HEK293 (cell line): ENCODE results near the gene HMGN2.
A peak's percentile ranks its signal among the peaks of the same experiment; 100 is the strongest.

Experiments
- GLIS2 ChIP-seq: fragments of 450-650 bp; formaldehyde crosslinking; IDR thresholded peaks from 2 replicates; pipeline ENCODE4 v1.5.1; 2016; ENCODE audit warnings: missing biosample characterization, missing genetic modification characterization
- KLF10 ChIP-seq: fragments of 450-650 bp; IDR thresholded peaks from 2 replicates; pipeline ENCODE4 v1.5.1; 2018; ENCODE audit warnings: missing biosample characterization, mild to moderate bottlenecking, missing genetic modification characterization
- SCRT2 ChIP-seq: fragments of 450-650 bp; formaldehyde crosslinking; IDR thresholded peaks from 2 replicates; pipeline ENCODE4 v1.5.1; 2016; ENCODE audit warnings: missing biosample characterization, missing genetic modification characterization
- SETDB1 ChIP-seq: IDR thresholded peaks from one replicate; pipeline ENCODE4 v1.6.1; 2017; ENCODE audit warnings: mild to moderate bottlenecking, low read length, moderate library complexity, mixed read lengths; ENCODE audit not compliant: insufficient read length
- SP2 ChIP-seq: fragments of 450-650 bp; formaldehyde crosslinking; IDR thresholded peaks from 2 replicates; pipeline ENCODE4 v1.5.1; 2016; ENCODE audit warnings: missing biosample characterization, missing genetic modification characterization
- SP3 ChIP-seq: fragments of 450-650 bp; formaldehyde crosslinking; IDR thresholded peaks from 2 replicates; pipeline ENCODE4 v1.5.1; 2016; ENCODE audit warnings: missing biosample characterization, missing genetic modification characterization
- TRIM28 ChIP-seq: IDR thresholded peaks from 2 replicates; pipeline ENCODE4 v1.6.1; 2011; ENCODE audit warnings: low read length, control low read depth, borderline replicate concordance
- ZBTB17 ChIP-seq: fragments of 450-650 bp; formaldehyde crosslinking; IDR thresholded peaks from 2 replicates; pipeline ENCODE4 v1.5.1; 2016; ENCODE audit warnings: missing biosample characterization, missing genetic modification characterization
- ZBTB48 ChIP-seq: fragments of 450-650 bp; formaldehyde crosslinking; IDR thresholded peaks from 2 replicates; pipeline ENCODE4 v1.5.1; 2016; ENCODE audit warnings: missing biosample characterization, missing genetic modification characterization
- ZBTB7A ChIP-seq: fragments of 450-650 bp; formaldehyde crosslinking; IDR thresholded peaks from 2 replicates; pipeline ENCODE4 v1.5.1; 2016; ENCODE audit warnings: low read depth, missing biosample characterization, missing genetic modification characterization
- ZBTB8A ChIP-seq: fragments of 450-650 bp; formaldehyde crosslinking; IDR thresholded peaks from 2 replicates; pipeline ENCODE4 v1.5.1; 2016; ENCODE audit warnings: missing biosample characterization, missing genetic modification characterization
- ZEB2 ChIP-seq: fragments of 450-650 bp; formaldehyde crosslinking; IDR thresholded peaks from 2 replicates; pipeline ENCODE4 v1.5.1; 2016; ENCODE audit warnings: missing biosample characterization, missing genetic modification characterization
- ZFP69B ChIP-seq: fragments of 450-650 bp; formaldehyde crosslinking; IDR thresholded peaks from 2 replicates; pipeline ENCODE4 v1.5.1; 2016; ENCODE audit warnings: missing biosample characterization, missing genetic modification characterization
- ZNF121 ChIP-seq: fragments of 450-650 bp; formaldehyde crosslinking; IDR thresholded peaks from 2 replicates; pipeline ENCODE4 v1.5.1; 2016; ENCODE audit warnings: missing biosample characterization, missing genetic modification characterization
- ZNF184 ChIP-seq: fragments of 450-650 bp; IDR thresholded peaks from 2 replicates; pipeline ENCODE4 v1.5.1; 2018; ENCODE audit warnings: missing biosample characterization, mild to moderate bottlenecking, missing genetic modification characterization
- ZNF335 ChIP-seq: fragments of 450-650 bp; formaldehyde crosslinking; conservative IDR thresholded peaks from 2 replicates; pipeline ENCODE4 v1.5.1; 2016; ENCODE audit warnings: missing biosample characterization, missing genetic modification characterization
- ZNF366 ChIP-seq: fragments of 450-650 bp; formaldehyde crosslinking; conservative IDR thresholded peaks from 2 replicates; pipeline ENCODE4 v1.5.1; 2016; ENCODE audit warnings: missing biosample characterization, missing genetic modification characterization
- ZNF391 ChIP-seq: fragments of 450-650 bp; formaldehyde crosslinking; IDR thresholded peaks from 2 replicates; pipeline ENCODE4 v1.5.1; 2016; ENCODE audit warnings: low read depth, missing biosample characterization, missing genetic modification characterization, borderline replicate concordance
- ZNF473 ChIP-seq: fragments of 450-650 bp; formaldehyde crosslinking; IDR thresholded peaks from 2 replicates; pipeline ENCODE4 v1.5.1; 2017; ENCODE audit warnings: missing biosample characterization, missing genetic modification characterization
- ZNF600 ChIP-seq: fragments of 450-650 bp; formaldehyde crosslinking; IDR thresholded peaks from 2 replicates; pipeline ENCODE4 v1.5.1; 2016; ENCODE audit warnings: missing biosample characterization, missing genetic modification characterization
- ZNF677 ChIP-seq: fragments of 450-650 bp; IDR thresholded peaks from 2 replicates; pipeline ENCODE4 v1.5.0; 2018; ENCODE audit warnings: missing biosample characterization, mild to moderate bottlenecking, missing genetic modification characterization, moderate library complexity
- TF ChIP-seq, protein P1 (sequence below): fragments of 450-650 bp; formaldehyde crosslinking; IDR thresholded peaks from 2 replicates; pipeline ENCODE4 v1.5.1; 2016; ENCODE audit warnings: missing biosample characterization, missing genetic modification characterization
- TF ChIP-seq, protein P2 (sequence below): fragments of 450-650 bp; formaldehyde crosslinking; optimal IDR thresholded peaks from 2 replicates; pipeline ENCODE3; 2016; ENCODE audit warnings: missing biosample characterization, mild to moderate bottlenecking, missing genetic modification characterization
- TF ChIP-seq, protein P3 (sequence below): fragments of 450-650 bp; formaldehyde crosslinking; conservative IDR thresholded peaks from 2 replicates; pipeline ENCODE4 v1.5.1; 2016; ENCODE audit warnings: low read depth, missing biosample characterization, missing genetic modification characterization
- TF ChIP-seq, protein P4 (sequence below): fragments of 450-650 bp; formaldehyde crosslinking; IDR thresholded peaks from 2 replicates; pipeline ENCODE4 v1.5.1; 2016; ENCODE audit warnings: missing biosample characterization, missing genetic modification characterization
- TF ChIP-seq, protein P5 (sequence below): fragments of 450-650 bp; formaldehyde crosslinking; IDR thresholded peaks from 2 replicates; pipeline ENCODE4 v1.5.1; 2016; ENCODE audit warnings: missing biosample characterization, missing genetic modification characterization
- TF ChIP-seq, protein P6 (sequence below): fragments of 450-650 bp; IDR thresholded peaks from 2 replicates; pipeline ENCODE4 v1.5.1; 2018; ENCODE audit warnings: missing biosample characterization, mild to moderate bottlenecking, missing genetic modification characterization
- TF ChIP-seq, protein P7 (sequence below): fragments of 450-650 bp; formaldehyde crosslinking; IDR thresholded peaks from 2 replicates; pipeline ENCODE4 v1.5.1; 2016; ENCODE audit warnings: missing biosample characterization, missing genetic modification characterization

Gene HMGN2

DNA sequence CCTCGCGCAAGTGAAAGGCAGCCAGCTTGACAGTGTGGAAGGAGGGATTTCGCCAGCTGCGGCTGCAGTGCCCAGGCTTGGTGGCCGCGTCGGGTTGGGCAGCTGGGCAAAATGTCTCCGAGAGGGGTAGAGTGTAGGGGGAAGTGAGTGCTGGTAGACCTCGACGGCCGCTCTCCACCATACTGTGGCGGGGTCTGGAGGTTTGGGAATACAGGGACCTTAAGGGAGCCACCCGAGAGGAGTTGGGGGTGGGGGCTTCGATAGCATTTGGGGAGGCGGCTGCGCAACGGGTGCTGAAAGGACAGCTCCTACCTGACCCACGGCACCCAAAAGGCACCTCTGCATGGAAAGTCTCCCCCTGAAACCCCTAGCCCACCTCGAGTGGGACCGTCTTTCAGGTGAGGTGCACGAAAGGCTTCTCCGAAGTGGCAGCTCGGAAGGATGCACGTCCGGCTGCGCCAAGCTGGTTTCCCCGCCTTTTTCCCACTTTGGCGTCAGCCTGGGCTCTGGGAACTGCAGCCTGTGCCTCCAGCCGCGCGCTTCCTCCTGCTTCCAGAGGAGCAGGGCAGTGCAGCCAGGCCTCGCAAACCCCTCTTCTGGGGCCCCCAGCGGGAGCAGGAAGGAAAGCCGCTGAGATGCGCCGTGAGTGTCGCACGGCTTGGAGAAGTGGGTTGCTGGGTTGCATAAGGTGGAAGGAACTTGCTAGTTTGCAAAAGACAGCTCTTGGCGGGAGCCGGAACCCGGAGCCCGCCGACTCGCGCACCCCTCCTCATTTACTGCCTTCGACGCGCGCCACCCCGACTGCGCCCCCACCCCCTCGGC is 531 bp upstream of the HMGN2 start (continued):
- no peak; the same call in 1 of the 2 replicates for TF ChIP-seq ZNF391
- TF ChIP-seq, protein P1, sequence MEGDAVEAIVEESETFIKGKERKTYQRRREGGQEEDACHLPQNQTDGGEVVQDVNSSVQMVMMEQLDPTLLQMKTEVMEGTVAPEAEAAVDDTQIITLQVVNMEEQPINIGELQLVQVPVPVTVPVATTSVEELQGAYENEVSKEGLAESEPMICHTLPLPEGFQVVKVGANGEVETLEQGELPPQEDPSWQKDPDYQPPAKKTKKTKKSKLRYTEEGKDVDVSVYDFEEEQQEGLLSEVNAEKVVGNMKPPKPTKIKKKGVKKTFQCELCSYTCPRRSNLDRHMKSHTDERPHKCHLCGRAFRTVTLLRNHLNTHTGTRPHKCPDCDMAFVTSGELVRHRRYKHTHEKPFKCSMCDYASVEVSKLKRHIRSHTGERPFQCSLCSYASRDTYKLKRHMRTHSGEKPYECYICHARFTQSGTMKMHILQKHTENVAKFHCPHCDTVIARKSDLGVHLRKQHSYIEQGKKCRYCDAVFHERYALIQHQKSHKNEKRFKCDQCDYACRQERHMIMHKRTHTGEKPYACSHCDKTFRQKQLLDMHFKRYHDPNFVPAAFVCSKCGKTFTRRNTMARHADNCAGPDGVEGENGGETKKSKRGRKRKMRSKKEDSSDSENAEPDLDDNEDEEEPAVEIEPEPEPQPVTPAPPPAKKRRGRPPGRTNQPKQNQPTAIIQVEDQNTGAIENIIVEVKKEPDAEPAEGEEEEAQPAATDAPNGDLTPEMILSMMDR (tag by site-specific recombination), result peak; percentile 69; the same call in 1 of the 2 replicates
- TF ChIP-seq ZBTB48 (tag by site-specific recombination), result peak; percentile 74
- TF ChIP-seq ZBTB8A (tag by site-specific recombination), result no peak
- no peak for TF ChIP-seq ZNF184 (tag by site-specific recombination)
- TF ChIP-seq SP3 (tag by site-specific recombination), result 0 out of 2 replicates have a peak, but pooled peaks have one; percentile 20
- 0 out of 2 replicates have a peak, but pooled peaks have one; percentile 7 for TF ChIP-seq TRIM28
- peak; percentile 79 for TF ChIP-seq ZBTB17 (tag by site-specific recombination)
- TF ChIP-seq, protein P2, sequence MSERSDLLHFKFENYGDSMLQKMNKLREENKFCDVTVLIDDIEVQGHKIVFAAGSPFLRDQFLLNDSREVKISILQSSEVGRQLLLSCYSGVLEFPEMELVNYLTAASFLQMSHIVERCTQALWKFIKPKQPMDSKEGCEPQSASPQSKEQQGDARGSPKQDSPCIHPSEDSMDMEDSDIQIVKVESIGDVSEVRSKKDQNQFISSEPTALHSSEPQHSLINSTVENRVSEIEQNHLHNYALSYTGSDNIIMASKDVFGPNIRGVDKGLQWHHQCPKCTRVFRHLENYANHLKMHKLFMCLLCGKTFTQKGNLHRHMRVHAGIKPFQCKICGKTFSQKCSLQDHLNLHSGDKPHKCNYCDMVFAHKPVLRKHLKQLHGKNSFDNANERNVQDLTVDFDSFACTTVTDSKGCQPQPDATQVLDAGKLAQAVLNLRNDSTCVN, result peak; percentile 90
- peak; percentile 90 for TF ChIP-seq GLIS2 (tag by site-specific recombination)
- peak; percentile 76 for TF ChIP-seq ZNF600
- peak; percentile 80 for TF ChIP-seq ZEB2
- TF ChIP-seq, protein P3, sequence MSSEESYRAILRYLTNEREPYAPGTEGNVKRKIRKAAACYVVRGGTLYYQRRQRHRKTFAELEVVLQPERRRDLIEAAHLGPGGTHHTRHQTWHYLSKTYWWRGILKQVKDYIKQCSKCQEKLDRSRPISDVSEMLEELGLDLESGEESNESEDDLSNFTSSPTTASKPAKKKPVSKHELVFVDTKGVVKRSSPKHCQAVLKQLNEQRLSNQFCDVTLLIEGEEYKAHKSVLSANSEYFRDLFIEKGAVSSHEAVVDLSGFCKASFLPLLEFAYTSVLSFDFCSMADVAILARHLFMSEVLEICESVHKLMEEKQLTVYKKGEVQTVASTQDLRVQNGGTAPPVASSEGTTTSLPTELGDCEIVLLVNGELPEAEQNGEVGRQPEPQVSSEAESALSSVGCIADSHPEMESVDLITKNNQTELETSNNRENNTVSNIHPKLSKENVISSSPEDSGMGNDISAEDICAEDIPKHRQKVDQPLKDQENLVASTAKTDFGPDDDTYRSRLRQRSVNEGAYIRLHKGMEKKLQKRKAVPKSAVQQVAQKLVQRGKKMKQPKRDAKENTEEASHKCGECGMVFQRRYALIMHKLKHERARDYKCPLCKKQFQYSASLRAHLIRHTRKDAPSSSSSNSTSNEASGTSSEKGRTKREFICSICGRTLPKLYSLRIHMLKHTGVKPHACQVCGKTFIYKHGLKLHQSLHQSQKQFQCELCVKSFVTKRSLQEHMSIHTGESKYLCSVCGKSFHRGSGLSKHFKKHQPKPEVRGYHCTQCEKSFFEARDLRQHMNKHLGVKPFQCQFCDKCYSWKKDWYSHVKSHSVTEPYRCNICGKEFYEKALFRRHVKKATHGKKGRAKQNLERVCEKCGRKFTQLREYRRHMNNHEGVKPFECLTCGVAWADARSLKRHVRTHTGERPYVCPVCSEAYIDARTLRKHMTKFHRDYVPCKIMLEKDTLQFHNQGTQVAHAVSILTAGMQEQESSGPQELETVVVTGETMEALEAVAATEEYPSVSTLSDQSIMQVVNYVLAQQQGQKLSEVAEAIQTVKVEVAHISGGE (tag by site-specific recombination), result peak; percentile 54
- peak; percentile 47 for TF ChIP-seq SP2 (tag by site-specific recombination)
- TF ChIP-seq SETDB1, result no peak
- TF ChIP-seq SCRT2 (tag by site-specific recombination), result peak; percentile 53
- 0 out of 2 replicates have a peak, but pooled peaks have one; percentile 44 for TF ChIP-seq ZBTB7A
- TF ChIP-seq, protein P4, sequence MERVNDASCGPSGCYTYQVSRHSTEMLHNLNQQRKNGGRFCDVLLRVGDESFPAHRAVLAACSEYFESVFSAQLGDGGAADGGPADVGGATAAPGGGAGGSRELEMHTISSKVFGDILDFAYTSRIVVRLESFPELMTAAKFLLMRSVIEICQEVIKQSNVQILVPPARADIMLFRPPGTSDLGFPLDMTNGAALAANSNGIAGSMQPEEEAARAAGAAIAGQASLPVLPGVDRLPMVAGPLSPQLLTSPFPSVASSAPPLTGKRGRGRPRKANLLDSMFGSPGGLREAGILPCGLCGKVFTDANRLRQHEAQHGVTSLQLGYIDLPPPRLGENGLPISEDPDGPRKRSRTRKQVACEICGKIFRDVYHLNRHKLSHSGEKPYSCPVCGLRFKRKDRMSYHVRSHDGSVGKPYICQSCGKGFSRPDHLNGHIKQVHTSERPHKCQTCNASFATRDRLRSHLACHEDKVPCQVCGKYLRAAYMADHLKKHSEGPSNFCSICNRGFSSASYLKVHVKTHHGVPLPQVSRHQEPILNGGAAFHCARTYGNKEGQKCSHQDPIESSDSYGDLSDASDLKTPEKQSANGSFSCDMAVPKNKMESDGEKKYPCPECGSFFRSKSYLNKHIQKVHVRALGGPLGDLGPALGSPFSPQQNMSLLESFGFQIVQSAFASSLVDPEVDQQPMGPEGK, result peak; percentile 94
- no peak for TF ChIP-seq KLF10
- TF ChIP-seq, protein P5, sequence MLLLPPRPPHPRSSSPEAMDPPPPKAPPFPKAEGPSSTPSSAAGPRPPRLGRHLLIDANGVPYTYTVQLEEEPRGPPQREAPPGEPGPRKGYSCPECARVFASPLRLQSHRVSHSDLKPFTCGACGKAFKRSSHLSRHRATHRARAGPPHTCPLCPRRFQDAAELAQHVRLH (tag by site-specific recombination), result no peak
- TF ChIP-seq ZNF366 (tag by site-specific recombination), result peak; percentile 82
- TF ChIP-seq ZNF335 (tag by site-specific recombination), result peak; percentile 54
- peak; percentile 38; the same call in 1 of the 2 replicates for TF ChIP-seq ZFP69B
- TF ChIP-seq, protein P6, sequence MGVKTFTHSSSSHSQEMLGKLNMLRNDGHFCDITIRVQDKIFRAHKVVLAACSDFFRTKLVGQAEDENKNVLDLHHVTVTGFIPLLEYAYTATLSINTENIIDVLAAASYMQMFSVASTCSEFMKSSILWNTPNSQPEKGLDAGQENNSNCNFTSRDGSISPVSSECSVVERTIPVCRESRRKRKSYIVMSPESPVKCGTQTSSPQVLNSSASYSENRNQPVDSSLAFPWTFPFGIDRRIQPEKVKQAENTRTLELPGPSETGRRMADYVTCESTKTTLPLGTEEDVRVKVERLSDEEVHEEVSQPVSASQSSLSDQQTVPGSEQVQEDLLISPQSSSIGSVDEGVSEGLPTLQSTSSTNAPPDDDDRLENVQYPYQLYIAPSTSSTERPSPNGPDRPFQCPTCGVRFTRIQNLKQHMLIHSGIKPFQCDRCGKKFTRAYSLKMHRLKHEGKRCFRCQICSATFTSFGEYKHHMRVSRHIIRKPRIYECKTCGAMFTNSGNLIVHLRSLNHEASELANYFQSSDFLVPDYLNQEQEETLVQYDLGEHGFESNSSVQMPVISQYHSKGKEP (tag by site-specific recombination), result peak; percentile 51; the same call in 1 of the 2 replicates
- no peak for TF ChIP-seq ZNF473
- TF ChIP-seq ZNF677 (tag by site-specific recombination), result no peak
- TF ChIP-seq, protein P7, sequence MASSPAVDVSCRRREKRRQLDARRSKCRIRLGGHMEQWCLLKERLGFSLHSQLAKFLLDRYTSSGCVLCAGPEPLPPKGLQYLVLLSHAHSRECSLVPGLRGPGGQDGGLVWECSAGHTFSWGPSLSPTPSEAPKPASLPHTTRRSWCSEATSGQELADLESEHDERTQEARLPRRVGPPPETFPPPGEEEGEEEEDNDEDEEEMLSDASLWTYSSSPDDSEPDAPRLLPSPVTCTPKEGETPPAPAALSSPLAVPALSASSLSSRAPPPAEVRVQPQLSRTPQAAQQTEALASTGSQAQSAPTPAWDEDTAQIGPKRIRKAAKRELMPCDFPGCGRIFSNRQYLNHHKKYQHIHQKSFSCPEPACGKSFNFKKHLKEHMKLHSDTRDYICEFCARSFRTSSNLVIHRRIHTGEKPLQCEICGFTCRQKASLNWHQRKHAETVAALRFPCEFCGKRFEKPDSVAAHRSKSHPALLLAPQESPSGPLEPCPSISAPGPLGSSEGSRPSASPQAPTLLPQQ (tag by site-specific recombination), result no peak; the same call in 1 of the 2 replicates
- peak; percentile 98 for TF ChIP-seq ZNF121
